Myocyte (in vitro differentiated cells): ENCODE results near the gene FOXP1. TPM values are rescaled to one million over a fixed set of nuclear protein-coding genes. Genes with fewer than 3 reads are reported as not detected.
A peak's percentile ranks its signal among the peaks of the same experiment; 100 is the strongest.

Experiments used
- DNase-seq: peaks from one replicate; pipeline ENCODE4 v3.0.0-alpha.2; 2012; ENCODE audit warnings: low read depth
- total RNA-seq: library from RNA; depleted of rRNA; stranded (reverse); fragments of >200 nt; gene quantifications from 2 replicates; pipeline ENCODE4 v1.2.3, GENCODE V29; 2014

FOXP1 gene
- total RNA-seq, 1 donor from 2014 or later = 28.8 TPM

- DNase-seq = no peak
Observed at GRCh38 chr3:71432044-71432975, 151.2 kb downstream of the FOXP1 start.

GRCh38 chr3:71430941-71431552 is 152.5 kb downstream of the FOXP1 start:
- DNase-seq = no peak

GRCh38 chr3:71429597-71429988 is 153.9 kb downstream of the FOXP1 start:
- DNase-seq = no peak

DNA sequence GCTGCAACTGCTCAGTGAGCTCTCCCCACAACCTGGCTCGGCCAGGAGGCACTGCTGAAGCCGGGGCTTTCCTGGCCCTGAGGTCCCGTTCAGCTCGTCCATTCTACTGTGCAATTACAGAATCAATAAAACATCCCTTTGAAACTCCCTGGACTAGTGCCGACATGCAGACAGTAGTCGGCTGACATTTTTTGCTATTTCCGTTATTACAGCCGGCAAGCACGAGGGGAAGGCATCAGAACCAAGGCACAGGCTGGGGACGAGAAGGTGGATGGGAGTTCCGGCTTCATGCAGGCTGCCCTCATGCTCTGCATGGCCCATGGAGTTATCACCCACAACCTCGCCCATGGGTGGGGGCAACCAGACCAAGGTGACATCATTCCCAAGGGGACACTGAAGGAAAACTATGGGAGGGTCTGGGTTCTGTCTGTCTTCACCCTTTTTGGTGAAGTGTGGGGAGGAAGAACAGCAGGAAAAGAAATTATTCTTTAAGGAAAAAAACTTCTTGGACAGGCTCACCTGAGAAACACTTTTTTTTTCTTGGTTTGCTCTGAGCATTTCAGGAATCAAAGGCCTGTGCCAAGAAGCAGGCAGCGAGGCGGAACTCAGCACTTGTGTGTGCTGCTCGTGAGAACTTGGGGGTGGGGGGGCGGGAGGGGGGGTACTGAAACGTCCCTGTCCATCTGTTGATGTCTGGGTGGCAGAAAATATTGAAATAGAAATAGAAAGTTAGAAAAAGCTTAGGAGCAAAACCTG is 154.5 kb downstream of the FOXP1 start:
- no peak for DNase-seq

- DNase-seq = peak; percentile 9
Observed at GRCh38 chr3:71425491-71426071, 157.9 kb downstream of the FOXP1 start.

DNA sequence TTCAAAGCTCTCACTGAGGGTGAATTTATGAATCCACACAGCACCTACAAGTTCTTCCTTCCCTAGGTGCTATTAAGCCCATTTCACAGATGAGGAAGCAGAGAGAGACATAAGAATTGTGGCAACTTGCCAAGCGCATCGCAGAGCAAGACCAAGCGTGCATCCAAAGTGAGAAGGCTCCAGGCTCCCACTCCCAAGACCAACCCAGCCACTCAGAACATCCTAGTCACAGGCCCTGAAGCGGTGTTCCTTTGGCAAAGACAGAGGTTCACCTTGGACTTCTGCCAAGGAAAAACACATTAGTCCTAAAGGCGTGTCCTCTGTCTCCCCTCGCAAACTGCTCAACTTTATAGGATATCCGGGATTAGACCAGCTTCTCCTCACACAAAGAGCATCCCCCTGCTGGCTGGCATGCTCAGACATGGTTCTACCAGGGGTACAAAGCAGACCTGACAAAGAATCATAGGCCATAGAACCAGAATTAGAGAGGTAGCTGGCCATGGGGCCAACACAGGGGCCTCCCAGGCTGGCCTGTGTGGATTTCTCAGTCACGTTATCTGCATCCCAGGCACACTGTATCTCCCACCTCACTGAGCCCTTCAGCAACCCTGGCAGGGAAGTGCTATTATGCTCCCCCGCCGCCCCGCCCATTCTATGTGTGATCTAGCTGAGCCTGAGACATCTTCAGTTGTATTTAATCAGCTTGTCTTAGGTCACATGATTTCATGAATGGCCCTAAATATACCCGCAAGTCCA is 160.2 kb downstream of the FOXP1 start:
- no peak for DNase-seq

DNA sequence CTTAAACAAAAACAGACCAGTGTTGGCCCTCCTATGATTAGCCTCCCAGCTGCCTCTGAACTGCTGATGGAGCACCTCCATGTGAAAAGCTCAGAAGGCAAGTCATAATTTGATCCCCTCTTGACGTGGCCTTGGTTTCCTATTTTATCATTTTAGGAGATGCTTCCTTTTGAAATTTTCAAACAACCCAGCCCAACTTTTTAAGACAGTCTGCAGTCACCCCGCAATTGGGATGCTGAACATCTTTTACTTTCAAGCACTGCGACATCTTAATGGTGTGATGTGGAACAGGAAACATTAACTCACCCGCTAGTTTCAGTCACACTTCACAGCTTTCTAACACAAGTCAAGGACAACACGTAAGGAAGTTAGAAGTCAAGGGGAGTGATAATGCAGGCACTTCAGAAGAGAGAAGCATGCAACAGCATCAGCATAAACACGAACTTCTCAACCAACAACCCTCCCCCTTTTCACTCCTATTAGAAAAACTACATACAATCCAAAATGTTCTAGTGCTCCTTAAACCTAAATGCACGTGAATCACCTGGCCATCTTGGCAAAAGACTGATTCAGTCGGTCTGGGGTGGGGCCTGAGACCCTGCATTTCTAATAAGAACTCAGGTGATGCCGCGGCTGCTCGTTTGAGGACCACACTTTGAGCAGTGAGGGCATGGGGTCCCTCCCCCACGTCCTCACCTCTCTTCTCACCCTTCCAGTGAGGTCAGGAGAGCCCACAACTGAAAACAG is 161.5 kb downstream of the FOXP1 start:
- no peak for DNase-seq

DNA sequence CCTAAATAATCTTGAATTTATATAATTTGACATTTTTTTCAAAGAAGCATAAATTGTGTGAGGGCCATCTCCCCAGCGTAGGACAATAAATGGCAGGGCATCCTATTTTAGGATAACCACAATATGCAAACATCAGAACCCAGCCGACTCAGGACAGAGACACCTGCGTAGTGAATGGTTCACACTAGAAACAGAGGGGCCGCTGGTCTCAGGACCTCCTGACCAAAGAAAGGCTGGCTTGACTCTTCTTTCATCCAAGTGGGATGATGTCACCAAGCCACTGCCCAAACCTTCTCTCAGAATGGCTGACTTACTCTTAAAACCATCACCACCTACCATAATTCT is 162.1 kb downstream of the FOXP1 start:
- DNase-seq = no peak

- no peak for DNase-seq
Observed at GRCh38 chr3:71419369-71419768, 164.2 kb downstream of the FOXP1 start.

- no peak for DNase-seq
Observed at GRCh38 chr3:71417791-71418190, 165.7 kb downstream of the FOXP1 start.

DNA sequence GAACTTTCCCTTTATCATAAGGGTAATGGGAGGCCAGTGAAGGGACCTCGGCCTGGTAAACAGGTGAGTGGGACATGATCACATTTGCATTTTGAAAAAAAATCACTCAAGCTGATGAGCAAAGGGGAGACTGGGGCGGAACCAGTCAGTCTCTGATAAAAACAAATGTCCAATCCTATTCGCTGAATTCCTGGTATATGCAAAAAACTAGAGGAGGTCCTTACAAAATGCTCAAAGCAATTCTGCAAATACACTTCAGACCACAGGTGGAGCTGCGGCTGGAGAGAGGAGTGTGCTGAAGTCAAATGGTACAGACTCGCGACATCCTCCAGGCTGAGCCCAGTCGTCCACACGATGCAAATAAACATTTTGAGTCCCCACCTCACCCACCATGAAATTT is 166.7 kb downstream of the FOXP1 start:
- DNase-seq = no peak

- DNase-seq = no peak
Observed at GRCh38 chr3:71415681-71416122, 167.8 kb downstream of the FOXP1 start.

GRCh38 chr3:71414189-71414927 is 169.2 kb downstream of the FOXP1 start:
- no peak for DNase-seq

DNA sequence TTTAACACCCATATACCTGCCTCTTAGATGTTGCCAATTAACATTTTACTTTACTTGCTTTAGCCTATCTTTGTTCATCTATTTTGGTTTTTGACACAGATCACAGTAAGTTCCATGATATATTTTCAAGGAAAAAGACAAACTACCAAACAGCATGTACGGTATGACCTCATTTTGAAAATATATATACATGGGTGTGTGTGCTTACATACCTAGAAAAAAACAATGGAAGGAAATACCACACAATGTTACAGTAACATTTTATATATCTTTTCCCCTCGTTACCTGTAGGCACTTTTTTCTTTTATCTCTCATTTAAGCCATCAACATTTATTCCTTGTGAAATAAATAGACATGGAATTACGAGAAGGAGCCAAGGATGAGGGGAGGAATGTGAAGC is 170.0 kb downstream of the FOXP1 start:
- DNase-seq = no peak

DNA sequence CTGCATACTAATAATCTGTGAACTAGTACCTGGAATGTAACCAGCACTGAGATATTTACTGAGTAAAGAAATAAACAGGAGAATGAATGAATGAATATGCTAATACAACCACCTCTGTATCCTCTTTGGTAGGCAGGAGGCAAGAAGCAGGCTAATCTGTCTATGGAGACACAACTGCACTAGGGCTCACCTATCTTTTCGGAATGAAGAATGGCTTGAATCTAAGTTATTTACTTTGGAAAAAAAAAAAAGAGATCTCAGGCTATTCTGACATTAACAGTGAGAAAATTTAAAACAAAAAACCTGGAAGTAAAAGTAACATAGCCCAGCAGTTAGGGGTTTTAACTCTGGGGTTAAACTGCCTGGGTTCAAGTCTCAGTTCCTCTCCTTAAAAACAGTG is 174.2 kb downstream of the FOXP1 start:
- no peak for DNase-seq

- no peak for DNase-seq
Observed at GRCh38 chr3:71408903-71409302, 174.6 kb downstream of the FOXP1 start.

GRCh38 chr3:71407823-71408222 is 175.7 kb downstream of the FOXP1 start:
- DNase-seq = no peak

DNA sequence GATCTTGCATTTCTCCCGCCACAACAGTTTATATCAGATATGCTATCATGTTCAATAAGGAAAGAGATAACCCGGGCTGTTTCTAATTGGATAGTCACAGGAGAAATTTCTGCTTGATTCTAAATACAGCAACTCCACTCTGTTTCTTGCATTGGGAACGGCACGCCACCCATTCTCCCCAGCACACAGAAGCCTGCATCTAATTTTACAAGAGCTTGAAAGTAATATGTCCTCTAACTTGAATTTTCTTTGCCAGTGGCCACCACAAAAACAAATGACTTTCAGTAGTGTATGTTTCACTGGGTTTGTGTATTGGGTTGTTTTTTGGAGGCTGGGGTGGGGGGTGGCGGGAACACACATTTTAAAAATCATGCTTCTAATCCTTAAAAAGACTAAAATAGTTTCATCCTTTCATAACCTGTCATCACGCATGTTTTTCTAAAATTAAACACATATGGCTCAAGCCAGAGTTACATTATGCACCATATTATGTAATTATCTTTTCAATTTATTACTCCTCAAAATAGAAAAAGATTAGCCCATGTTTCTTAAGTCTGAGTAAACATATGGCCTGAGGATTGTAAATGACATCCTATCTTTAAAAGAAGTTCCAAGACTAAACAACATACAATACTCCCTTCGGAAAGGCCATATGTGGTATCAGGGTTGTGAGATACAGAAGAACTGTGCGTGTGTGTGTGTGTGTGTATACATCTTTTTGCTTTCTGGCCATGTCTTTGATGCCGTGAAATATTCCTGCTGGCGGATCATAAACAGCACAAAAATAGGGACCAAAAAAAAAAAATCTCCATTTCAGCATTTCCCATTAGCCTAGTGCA is 176.3 kb downstream of the FOXP1 start:
- DNase-seq = no peak

DNA sequence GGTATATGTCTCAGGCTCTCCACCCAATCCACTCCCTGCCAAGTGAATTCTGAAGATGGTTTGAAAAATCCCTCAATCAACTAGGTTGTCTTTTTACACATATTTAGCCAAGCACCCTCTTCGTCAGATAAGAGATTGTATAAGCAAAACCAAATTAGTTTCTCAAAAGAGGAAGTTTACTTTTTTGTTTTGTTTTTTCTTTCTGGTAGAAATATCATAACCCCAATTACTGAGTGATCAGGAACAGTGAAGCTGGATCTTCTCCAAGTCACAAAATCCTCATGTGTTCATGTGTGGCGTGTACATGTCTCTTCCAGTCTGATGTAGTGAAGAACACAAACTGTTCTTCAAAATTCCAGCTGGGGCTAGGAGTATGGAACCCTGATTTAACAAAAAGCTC is 180.6 kb downstream of the FOXP1 start:
- no peak for DNase-seq
